GM18868 (cell line): ENCODE measurements around the gene MEG3.

Source experiments
- ATAC-seq: cut with Tn5 transposase; IDR thresholded peaks from one replicate; pipeline ENCODE4 v1.9.1; 2021; ENCODE audit warnings: mild to moderate bottlenecking, moderate library complexity; ENCODE audit not compliant: unreplicated experiment

Gene MEG3

DNA sequence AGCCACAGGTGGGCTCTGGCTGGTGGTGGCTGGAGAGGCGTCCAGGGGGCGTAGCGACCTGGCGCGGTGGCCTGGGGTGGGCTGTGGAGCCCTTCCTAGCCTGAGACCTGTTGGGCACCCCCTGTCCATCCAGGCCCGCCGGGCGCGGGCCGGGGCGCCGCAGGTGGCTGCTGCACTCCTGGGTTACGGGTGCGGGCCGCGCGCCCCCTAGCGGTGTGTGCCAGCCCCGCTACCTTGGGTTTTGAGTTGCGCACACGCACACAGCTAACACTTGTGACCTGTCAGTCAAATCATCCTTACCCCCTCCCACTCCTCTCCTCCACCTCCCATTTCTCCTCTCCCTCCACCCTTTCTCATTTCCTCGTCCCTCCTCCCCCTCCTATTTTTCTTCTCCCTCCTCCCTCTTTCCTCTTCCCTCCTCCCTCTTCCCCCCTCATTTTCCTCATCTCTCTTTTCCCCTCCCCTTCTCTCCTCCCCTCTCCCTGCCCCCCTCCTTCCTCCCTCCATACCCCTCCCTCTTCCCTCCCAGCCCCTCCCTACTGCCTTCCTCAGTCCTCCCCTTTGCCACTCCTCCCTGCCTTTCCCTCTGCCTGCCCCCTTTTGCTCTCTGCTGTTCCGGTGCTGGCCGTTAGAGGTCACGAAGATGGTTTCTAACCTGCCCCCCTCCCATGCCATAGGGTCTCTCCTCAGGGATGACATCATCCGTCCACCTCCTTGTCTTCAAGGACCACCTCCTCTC is 2.3 kb downstream of the MEG3 start:
- no peak for ATAC-seq

DNA sequence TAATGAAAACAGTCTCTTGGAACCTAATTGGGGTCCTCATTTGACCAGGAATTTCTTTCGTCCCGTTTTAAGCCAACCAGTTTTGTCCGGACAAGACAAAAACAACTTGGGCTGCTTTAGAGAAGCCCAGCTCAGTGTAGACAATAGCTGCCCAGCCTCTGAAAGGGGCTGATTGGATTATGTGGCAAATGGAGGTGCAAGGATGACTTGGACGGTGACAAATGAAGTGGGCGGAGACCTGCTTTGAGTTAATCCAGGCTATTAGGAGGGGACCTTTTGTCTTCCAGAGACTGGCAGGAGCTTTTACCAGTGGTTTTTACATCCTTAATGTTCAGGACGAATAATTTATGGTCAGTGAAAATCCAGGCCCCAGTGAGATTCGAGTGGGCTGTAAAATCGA is 4.8 kb downstream of the MEG3 start:
- no peak for ATAC-seq

DNA sequence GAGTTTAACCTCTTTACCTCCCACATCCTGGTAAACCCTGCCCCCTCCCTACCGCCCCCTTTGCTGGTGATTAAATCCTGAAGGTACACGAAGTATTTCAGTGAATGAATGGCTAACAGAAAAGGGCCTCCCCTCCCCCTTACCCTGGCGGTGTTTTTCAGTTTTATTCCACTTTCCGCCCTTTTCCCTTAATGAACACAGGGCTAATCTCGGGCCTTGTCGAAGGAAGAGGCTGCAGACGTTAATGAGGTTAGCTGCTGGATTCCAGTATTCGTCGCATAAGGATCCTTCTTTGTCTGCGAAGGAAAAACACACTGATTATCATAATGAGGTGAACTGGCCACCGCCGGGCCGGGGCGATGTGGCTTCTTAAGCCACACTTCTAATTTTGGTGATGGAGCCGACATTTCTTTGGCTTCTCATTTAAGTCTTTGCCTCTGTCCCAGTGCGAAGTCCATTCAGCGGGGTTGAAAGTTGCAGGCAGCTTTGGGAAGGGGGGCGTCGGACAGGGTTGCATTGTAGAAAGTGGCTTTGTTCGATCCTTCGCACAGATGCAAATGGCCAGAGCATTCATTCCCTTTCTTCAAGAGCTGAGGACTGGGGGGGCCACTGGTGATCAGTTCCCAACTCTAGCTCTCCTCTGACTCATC is 6.5 kb downstream of the MEG3 start:
- no peak for ATAC-seq

DNA sequence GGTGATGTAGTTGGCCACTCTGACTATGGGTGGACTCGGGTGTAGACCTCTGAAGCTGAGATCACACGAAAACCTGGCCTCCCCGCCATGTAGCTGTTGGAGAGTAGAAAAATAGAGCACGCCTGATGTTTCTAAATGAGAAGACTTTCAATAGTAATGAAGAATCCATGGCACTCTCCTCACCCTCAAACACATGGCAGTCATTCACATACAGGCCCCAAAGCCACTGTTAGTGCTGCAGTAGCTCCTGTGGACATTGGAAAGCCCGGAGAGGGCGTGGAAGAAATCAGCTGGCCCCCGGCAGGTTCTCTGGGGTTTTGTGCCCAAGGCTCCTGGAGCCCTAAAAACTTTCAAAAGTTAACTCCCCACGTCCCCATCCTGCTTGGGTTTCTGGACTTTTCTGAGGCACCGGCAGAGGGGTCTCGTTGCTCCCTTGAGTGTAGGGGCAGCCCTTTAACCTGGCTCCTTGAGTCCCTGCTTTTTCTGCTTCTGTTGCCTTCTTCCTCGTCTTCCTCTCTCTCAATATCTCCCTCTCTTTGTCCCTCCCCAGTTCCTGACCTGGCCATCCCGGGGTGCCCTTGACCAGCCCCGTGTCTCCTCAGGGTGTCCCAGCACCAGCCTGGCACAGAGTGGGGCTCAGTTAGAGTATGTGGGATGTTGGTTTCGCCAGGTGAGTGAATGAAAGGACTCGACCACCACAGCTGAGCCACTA is 8.3 kb downstream of the MEG3 start:
- no peak for ATAC-seq

DNA sequence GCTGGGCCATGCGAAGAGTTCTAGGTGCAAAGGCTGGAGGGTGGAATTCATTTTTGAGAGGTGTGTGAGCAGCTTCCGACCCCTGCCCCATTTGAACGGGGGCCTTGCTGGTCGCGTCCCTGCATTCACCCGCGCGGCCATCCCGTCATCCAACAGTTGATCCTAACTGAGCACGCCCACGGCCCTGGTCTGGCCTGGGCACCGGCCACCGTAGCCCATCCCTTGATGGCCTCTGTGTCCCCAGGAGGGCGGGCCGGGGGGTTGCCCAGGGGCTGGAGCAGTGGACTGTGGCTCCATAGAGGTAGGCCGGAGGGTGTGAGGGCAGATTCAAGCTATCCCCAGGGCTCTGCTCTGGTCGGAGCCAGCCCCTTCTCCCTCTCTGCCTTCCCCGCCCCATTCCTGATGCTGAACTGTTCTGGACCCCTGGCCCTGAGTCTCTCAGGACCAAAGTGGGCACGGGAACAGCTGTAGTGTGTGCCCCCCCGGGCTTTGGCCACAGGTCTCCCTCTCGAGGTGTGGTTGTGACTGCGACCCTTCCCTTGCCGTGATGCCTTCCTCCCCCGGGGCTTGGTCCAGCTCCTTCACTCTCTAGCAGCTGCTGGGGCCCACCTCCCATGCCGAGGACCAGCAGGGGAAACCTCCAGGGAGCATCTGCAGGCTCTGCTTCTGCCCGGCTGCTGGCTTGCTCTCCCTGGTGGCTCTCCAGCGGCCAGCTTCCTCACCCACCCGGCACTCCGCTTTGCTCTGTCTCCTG is 9.1 kb downstream of the MEG3 start:
- no peak for ATAC-seq

DNA sequence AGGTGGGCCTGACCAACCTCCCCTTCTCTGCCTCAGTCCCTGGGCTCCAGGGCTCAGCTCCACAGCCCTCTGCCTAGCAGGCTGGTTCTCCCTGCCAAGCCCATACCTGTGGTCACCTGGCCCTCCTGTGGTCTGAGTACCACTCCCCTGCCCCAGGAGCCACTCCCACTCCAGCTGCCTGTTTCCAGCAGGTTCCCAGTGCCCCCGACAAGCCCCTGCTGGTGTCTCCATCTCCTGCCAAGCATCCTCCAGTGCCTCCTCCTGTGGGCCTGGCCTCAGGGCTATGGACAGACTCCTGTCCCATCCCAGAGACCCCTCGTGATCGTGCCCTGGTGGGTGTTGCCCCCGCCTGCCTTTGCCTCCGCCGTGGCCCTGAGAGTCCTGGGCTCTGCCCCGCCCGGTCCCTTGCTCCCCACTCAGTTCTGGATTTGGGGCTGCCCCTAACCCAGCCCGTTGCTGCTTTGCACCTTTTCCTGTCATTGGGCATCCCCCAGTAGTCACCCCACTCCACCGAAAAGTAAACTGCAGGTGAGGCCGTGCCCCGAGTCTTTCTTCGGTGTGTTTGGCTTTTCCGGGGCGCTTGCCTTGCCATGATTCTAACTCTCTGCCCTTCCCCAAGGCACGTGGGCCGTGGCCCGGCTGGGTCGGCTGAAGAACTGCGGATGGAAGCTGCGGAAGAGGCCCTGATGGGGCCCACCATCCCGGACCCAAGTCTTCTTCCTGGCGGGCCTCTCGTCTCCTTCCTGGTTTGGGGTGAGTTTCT is 9.8 kb downstream of the MEG3 start:
- ATAC-seq, result no peak

DNA sequence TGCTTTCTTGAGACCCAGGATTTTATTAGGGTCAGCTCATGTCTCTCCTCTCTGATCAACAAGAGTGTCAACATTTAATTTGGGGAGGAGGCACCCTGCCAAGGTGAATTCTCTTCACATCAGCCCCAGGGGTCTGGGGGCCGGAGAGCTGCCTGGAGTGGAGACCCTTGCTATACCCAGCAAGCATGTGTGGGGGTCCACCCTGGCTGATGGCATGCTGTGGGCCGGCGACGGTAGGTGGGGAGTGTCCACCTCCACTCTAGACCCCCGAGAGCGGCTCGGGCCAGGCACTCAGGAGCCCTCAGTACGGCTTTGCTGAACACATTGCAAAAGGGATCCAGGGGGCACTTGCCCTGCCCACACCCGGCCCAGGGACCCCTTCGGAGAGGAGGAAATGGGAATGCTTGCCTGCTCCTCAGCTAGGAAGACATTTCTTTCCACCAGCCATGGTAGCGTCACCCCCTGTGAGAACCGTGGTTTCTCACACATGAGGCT is 10.4 kb downstream of the MEG3 start:
- no peak for ATAC-seq

DNA sequence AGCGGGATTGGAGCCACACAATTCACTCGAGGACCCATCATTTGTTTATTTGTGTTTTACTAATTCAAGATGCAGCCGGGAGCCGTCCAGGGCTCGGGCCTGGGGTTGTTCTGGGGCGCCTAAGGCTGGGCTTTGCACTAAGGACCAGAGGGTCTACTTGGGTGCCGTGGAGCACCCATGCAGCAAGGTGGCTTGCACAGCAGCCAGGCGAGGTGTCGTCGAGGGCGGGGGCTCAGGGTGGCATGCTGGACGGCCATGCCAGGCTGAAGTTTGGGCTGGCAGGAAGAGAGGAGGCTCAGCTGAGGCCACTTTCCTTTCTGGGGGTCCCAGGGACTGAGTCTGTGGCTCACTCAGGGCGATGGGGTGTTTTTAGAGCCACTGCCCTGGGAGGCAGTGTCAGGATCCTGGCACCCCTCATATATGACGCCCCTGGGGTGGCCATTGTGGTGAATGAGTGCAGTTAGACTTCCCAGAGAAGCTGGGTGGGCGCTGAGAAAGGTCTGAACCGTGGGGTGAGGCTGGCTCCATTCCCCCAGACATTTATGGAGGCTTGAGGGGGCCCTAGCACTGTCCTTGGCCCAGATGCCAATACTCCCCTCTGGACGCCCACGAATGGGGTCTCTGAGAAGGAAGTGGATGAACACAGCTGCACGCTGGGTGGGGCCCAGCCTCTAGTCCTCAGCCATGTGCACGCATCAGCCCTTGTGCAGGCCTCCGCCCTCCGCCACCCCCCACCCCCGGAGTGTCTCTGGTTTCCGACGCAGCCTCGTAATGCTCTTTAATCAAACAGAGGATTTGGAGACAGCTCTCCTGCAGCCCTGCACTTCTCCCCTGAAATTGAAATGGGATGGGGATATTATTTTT is 11.3 kb downstream of the MEG3 start:
- ATAC-seq, result no peak

DNA sequence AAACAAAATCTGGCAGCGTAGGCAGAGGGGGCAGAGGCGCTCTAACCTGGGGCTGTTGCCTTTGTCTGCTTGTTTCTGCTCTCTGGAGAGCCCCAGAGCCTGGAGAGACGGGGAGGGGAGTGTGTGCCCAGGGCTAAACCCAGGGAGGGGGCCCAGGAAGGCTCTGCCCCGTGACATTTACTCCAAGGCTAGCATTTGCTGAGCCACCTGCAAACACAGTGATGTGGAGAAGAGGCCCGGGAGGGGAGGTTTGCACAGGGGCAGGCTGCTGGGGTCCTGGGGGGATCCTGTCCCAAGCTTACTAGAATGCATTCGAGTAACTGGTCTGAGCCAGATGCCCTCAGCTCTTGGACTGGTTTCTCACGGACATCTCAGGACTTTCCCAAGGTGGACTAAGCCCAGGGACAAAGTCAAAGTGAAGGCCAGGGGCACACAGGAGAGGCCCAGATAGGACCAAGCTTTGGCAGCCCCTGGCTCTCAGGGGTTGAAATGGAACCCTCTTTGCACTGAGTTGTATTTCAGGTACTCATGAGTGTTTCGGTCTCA is 12.0 kb downstream of the MEG3 start:
- no peak for ATAC-seq

DNA sequence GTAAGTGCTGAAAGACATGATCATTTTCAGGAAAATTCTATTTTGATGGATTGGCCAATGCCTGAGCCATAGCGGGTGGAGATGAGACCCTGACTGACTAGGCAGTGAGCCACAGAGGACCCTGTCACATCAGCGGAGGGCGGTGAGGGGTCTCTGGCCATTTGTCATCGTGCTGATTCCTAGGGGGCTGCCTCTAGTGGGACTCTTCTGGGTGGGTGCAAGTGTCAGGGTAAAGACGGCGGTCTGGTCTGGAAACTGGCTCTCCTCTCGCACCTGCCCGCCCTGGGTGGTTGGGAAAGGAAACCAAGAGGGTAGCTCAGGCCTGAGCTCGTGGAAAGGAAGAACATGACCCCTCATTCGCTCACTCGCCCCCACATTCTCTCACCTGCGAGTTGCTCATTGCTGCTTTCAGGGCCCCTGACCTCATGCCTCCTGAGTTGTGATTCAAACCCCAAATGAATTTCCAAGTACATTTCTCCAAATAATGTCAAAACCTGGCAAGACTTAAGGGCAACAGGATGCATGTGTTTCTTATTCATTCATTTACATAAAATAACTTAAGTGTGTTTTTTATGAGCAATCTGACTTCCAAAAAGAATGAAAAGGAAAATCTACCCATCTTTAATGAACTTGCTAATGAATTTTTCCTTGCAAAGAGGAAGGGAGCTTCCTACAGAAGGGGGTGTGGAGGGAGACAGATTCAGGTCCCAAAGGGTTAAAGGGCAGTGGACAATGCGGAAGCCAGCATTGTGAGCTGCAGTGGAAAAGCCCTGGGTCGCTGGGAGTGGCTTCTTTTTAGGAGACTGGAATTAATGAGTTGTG is 12.8 kb downstream of the MEG3 start:
- no peak for ATAC-seq

DNA sequence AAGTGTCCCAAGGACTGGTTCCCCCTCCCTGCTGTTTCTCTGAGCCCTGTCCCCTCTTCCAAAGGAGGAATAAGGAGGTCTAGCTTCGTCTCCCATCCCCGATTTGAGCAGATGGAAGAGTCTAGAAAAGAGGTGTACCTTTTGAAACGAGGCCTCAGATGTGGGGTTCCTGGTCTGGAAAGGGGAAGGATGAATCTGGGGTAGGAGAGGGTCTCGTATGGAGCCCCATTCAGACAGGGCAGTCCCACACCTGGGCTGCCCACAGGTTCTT is 13.3 kb downstream of the MEG3 start:
- no peak for ATAC-seq

DNA sequence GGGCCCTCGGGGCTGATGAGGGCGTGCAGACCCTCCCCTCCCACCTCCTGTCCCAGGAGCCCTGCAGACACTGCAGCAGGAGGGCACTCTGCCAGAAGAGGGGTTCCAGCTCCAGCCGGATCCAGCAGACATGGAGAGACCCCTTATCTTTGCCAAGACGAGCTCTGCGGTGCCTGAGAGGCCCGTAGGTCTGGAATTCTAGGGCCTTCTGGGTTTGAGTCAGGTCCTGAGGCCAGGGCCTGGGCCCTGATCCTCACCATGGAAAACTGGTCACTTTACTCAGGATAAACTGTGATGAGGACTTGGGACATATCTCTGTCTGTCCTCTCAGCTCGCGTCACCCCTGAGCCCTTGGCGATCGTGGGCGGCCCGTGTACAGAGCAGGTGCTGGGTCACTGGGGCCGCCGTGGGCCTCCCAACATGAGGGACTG is 13.8 kb downstream of the MEG3 start:
- ATAC-seq, result no peak

DNA sequence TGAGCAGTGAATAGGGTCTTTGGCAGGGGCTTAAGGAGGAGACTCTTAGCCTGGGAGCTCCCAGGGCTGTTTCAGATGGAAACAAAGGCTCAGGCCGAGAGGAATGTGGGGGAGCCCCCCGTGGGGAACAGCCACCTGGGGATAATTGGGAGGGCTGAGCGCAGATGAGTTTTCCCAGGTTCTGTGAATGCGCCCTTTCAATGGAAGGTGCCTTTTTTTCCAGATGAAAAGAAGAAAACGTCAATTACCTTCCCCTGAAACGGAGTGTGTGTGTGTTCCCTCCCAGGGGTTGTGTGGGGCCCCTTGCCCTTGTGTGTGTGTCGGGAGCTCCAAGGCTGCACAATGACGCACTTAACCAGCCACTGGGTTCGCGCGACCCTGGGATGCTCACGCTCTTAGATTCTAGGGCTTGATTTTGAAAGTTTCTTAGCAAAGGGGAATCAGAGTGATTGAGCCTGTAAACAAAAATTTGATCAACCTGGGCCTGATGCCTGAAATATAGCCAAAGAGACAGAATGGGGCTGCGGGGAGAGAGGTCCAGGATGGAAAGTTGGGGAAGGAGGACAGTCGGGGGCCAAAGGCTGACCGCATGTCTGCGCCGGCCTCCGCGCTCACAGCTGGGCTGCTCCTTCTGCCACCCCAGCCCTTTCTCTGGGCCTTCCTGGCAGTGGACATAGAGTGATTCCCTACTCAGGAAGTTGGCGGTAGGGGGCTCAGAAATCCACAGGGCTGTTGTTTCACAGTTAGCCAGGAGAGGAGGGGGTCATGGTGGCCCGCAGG is 14.6 kb downstream of the MEG3 start:
- ATAC-seq, result no peak

DNA sequence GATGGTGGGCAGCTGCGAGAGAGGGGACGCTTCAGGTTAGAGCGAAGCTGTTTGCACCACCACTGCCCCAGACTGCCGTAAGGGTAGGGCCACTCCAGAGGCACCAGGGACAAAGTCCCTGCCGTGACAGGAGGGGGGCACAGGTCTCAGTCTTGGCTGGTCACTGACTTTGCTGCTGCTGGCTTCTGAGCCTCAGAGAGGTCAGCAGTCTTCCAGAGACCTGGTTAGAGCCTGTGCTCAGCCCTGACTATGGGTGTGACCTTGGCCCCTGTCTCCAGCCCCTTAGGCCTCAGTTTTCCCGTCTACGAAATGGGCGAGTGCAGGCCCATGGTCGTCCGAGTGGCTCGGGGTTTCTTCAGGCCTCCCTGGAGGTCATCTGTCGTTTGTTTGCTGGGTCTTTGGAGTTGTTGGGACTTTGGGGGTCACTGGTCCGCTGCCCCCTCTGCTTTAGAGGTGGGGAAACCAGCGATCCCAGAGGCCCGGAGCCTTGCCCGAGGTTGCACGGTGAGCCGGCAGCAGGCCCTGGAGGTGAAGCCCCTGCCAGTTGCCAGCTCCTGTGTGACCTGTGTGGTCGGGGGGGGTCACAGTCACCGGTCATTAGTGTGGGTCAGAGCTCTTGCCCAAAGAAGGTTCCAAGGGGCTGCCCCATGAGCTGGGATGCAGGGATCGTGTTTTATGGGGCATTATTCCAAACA is 15.3 kb downstream of the MEG3 start:
- ATAC-seq, result no peak

DNA sequence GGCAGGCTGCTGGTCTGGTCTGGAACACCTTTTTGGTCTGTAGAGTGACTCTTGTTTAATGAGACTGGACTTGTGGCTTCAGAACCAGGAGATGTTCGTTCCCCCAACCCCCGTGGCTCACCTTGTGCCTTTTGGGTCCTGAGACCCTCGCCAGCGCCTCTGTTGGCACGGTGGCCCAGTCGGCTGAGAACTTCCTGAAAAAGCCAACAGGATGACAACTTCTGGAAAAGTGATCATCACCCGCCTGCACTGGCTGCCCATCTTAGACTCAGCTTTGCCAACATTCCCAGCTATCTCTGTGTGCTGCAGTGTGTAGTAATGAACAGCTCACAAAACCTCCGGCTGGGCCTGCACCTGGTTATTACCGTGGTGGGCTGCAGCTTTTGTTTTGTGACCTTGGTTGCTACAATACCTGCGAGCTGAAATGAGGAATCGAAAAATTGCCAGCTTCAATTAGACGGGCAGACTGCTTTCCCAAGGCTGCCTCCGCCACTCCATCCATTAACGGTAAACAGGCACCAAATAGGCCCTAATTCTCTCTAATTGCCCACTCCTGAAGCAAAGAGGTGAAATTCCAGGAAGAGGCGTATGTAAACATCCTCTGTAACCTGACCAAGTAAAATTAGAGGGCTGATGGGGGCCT is 16.0 kb downstream of the MEG3 start:
- ATAC-seq, result no peak

DNA sequence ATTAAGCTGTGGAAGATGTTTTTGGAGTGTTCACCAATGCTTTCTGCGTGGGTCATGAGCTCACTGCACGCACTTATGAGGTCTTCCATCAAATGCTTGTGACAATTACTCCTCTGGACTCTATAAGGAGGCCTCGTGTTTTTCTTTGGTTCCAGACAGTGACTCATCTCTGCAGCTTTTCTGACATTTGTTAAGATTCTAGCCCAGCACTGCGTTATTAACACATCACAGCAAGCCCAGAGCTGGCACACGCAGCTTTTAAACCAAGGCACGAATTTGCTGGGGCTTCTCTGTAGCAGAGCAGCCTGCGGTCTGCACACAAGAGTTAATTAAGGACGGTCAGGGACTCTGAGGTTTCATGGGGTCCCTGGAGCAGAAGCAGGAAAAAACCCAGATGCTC is 16.9 kb downstream of the MEG3 start:
- no peak for ATAC-seq

DNA sequence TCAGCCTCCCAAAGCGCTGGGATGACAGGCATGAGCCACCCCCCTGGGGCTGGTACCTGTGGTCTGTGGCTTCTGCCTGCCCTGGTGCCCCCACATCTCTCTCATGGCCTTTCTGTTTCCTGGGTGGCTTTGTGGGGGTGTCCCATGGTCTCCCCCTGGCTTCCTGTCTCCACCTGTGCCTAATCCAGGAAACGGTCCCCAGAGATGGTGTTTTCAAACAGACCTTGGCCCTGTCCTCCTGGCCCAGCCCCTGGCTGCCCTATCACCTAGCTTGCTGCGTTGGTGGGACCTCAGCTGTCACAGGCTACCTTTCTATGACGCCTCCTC is 18.1 kb downstream of the MEG3 start:
- ATAC-seq, result no peak
